SK-N-SH (cell line): ENCODE measurements around the gene PPIB.

Experiments
- CHD2 ChIP-seq: fragments of 150-350 bp; IDR thresholded peaks from 2 replicates; pipeline ENCODE4 v1.6.1; 2018; ENCODE audit warnings: low read length; ENCODE audit not compliant: partially characterized antibody
- FOXM1 ChIP-seq: IDR thresholded peaks from 2 replicates; pipeline ENCODE4 v1.4.0; 2012; ENCODE audit warnings: low read depth, mild to moderate bottlenecking
- POLR2AphosphoS5 ChIP-seq: IDR thresholded peaks from 2 replicates; pipeline ENCODE4 v1.6.1; 2012; ENCODE audit warnings: low read depth, low read length
- RCOR1 ChIP-seq: fragments of 150-350 bp; IDR thresholded peaks from 2 replicates; pipeline ENCODE4 v1.6.1; 2017; ENCODE audit warnings: antibody characterized with exemption, low read length
- RFX5 ChIP-seq: IDR thresholded peaks from 2 replicates; pipeline ENCODE4 v1.6.1; 2012; ENCODE audit warnings: mild to moderate bottlenecking, improper control_type of control experiment, low read length
- RXRA ChIP-seq: IDR thresholded peaks from 2 replicates; pipeline ENCODE4 v1.4.0; 2012; ENCODE audit warnings: low read depth, mild to moderate bottlenecking, borderline replicate concordance
- SIN3A ChIP-seq: IDR thresholded peaks from 2 replicates; pipeline ENCODE4 v1.6.1; 2012; ENCODE audit warnings: low read depth, mild to moderate bottlenecking, low read length, moderate library complexity, borderline replicate concordance
- TAF1 ChIP-seq: IDR thresholded peaks from 2 replicates; pipeline ENCODE4 v1.6.1; 2012; ENCODE audit warnings: low read depth, mild to moderate bottlenecking, low read length, moderate library complexity, borderline replicate concordance
- TF ChIP-seq, protein P1 (sequence below): fragments of 200-600 bp; sonication (generic); IDR thresholded peaks from 2 replicates; pipeline ENCODE4 v1.6.1; 2017; ENCODE audit warnings: antibody characterized with exemption, mild to moderate bottlenecking, moderate library complexity
- TF ChIP-seq, protein P2 (sequence below): IDR thresholded peaks from 2 replicates; pipeline ENCODE4 v1.4.0; 2012; ENCODE audit warnings: low read depth

DNA sequence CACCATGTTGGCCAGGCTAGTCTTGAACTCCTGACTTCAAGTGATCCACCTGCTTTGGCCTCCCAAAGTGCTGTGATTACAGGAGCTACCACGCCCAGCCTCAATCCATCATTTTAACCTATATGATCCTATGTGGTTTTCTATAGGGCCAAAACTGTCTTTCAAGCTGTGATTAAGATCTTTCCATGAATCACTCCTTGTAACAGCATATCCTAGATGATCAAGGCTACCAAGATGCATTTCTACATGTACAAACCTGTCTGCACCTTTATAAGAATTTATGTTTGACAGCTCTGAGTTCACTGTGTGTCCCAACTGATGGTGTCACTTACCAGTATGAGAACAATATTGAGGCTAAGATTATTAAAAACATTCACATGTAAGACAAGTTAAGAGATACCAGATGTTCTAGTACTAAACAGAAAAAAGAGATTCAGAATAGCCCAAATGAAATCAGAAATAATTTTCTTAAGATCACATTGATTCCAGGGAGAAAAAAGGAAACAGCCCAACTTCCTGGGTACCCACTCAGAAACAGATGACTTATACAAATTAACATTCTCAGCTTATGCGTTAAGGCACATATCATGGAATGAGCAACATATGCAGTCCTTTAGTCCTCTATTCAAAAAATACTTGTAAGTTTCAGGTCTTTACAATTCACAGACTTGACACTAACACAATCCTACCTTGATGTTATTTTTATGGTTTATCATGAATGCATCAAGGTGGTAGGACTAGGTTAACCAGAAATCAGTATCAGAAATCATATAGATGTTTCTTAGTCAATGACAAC, 24.8 kb upstream of the PPIB start:
- TF ChIP-seq POLR2AphosphoS5 (no peak), TAF1 (no peak), RCOR1 (no peak), FOXM1 (no peak), RFX5 (no peak), RXRA (no peak), CHD2 (no peak), SIN3A (no peak)
- TF ChIP-seq, protein P1, sequence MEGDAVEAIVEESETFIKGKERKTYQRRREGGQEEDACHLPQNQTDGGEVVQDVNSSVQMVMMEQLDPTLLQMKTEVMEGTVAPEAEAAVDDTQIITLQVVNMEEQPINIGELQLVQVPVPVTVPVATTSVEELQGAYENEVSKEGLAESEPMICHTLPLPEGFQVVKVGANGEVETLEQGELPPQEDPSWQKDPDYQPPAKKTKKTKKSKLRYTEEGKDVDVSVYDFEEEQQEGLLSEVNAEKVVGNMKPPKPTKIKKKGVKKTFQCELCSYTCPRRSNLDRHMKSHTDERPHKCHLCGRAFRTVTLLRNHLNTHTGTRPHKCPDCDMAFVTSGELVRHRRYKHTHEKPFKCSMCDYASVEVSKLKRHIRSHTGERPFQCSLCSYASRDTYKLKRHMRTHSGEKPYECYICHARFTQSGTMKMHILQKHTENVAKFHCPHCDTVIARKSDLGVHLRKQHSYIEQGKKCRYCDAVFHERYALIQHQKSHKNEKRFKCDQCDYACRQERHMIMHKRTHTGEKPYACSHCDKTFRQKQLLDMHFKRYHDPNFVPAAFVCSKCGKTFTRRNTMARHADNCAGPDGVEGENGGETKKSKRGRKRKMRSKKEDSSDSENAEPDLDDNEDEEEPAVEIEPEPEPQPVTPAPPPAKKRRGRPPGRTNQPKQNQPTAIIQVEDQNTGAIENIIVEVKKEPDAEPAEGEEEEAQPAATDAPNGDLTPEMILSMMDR, result no peak
- TF ChIP-seq, protein P2, sequence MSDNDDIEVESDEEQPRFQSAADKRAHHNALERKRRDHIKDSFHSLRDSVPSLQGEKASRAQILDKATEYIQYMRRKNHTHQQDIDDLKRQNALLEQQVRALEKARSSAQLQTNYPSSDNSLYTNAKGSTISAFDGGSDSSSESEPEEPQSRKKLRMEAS, result no peak
